COLO668 (cell line): Measurements from ENCODE around the gene GFY.
A peak's percentile ranks its signal among the peaks of the same experiment; 100 is the strongest.

Source experiments
- DNase-seq: peaks from one replicate; lab custom pipeline; 2025; ENCODE audit not compliant: unreplicated experiment; lab: John Stamatoyannopoulos, UW

Gene GFY

GRCh38 chr19:49427855-49428546 is 2.8 kb downstream of the GFY start:
- DNase-seq: peak; percentile 44

GRCh38 chr19:49428547-49429451 is 3.6 kb downstream of the GFY start:
- no peak for DNase-seq

DNA sequence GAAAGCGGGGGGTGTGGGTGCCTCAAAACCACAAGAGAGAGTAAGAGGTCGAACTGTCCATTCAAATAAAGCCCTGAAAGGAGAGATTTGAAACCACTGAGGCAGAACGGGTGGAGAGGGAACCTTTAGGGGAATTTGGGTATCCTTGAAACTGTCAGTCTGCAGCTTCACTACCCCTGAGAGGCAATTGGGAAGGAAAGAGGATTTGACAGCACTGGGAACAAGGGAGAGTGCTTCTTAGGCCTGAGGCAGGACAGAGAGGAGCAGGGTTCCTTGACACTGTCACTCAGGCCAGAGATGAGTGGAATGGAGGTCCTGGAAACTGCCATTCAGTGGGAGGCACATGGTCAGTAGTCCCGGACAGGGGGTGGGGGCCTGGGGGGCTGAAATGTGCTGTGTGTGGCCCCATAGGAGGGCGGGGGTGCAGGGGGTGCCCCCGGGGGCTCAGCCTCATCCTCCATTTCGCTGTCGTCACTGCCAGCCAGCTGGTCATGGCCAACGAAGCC is 5.0 kb downstream of the GFY start:
- DNase-seq: no peak

DNA sequence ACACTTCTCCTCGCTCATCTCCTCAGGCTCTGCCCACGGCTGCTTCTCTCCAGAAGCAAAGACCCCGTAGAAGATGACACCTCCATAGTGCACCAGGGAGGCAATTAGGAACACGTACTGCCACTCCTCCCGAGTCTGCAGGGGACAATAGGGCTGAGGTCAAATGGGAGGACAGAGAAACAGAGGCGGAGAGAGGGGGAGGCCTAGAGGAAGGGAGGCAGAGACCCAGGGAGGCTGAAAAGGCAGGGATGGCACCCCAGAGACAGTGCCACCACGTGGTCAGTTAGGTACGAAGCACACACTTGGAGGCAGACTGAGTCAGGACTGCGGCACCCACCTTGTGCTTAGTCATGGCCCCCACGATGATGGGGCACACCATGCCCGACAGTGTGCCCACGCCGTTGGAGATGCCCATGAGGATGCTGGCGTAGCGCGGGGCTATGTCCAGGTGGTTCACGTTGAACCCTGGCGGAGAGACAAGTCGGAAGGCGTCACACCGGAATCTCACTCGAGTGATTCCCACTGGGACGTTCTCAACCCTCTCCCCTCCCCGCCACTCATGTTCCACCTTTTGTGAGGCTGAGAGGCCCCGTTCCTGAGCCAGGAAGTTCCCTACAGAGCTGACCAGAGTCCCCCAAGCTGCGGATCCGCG is 5.6 kb downstream of the GFY start:
- peak; percentile 13 for DNase-seq

DNA sequence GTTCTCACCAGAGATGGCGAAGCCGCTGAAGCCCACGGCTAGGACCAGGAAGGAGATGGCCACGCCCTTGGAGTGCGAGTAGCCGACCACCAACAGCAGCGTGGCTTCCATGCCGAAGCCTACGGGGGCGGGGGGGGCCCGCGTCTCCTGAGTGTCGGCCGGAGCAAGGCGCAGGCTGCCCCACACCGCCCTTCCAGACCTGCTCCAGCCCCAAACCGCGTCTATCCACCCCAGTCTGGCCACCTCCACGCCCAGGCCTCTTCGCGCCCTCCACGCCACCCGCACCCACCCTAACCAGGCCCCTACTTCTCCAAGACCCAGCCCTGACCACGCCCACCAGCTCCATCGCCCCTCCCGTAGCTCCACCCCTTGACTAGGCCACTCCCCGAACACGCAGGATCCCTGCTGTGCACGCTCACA is 6.2 kb downstream of the GFY start:
- DNase-seq: no peak

DNA sequence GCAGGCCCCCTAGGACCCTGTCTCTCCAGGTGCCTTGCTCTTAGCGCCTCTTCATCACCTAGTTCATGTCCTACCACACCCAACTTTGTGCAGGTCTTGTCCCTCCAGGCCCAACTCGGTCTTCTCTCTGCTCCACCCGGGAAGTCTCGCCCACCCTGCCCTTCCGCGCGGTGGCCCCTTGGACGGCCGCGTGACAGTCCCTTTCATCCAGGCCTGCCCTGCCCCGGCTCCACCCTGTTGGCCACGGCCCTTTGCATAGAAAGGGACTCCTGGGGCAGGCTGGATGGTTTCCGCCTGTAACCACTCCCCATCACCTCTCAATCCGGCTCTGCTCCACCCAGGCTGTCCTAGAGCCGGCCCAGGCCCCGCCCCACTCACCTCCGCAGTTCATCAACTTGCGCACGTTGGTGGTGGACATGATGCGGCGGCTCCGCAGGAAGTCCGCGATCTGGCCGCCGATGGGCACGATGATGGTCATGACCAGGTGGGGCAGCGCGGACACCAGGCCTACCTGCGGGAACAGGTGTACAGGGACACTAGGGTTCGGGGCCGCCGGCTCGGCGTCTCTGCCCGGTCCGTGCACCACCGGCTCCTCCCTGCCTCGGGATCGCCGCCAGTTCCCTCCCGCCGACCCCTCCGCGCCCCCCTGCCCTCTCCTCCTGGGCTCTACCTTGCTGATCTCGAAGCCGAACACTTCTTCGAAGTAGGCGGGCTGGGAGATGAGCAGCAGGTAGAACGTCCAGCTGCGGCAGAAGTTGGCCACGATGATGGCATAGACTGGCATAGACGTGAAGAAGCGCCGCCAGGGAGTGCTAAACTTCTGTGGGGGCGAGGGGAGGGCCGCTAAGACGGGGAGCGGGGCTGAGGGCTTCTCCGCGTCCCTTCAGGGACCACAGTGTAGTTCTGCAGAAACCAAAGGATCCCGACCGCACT is 7.2 kb downstream of the GFY start:
- DNase-seq: peak; percentile 22

GRCh38 chr19:49433240-49433901 is 8.2 kb downstream of the GFY start:
- DNase-seq: no peak

GRCh38 chr19:49434907-49435583 is 9.9 kb downstream of the GFY start:
- no peak for DNase-seq

- DNase-seq: no peak
Measured at GRCh38 chr19:49435670-49436069, 10.5 kb downstream of the GFY start.

DNA sequence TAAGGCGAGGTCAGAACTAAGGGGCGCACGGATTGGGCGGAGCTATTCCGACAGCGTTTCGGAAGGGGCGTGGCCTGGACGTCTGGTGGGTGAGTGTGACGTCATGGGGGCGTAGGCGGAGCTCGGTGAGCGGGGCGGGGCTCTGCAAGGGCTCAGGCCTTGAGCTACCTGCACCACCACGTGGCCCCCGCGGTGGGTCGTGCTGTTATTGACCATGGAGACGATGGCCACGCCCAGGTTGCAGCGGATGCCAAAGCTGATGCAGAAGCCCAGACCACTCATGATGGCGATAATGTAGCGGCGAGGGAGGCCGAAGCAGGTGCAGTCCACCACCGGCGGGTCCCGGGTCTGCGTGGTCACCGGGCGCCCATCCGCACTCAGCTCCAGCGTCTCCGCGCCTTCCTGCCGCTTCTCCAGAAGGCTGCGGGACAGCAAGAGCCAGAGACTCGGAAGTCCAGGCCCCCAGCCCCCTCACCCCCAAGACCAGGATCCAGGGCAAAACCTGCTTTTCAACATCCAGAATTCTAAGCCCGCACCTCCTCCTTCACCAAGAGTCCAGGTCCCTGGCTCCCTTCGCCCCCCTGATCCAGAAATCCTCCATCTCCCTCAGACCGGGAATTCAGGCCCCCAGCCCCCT is 11.3 kb downstream of the GFY start:
- peak; percentile 37 for DNase-seq

DNA sequence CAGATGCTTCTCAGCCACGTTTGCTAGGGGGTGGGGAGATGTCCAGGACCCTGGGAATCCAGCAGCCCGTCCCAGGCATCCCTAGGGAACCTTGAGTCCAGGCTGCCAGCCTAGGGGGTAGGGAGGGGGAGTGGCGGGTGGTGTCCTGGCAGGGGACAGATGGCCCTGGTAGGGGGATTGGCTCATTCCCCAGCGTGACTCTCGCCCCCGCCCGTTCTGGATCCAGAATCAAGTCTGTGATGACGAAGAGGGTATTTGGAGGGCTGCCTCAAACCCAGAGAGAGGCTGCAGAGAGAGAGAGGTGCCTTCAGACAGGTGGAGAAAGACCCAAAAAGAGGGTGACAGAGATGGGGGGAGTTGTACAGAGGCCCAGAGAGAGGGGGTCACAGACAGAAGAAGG is 12.0 kb downstream of the GFY start:
- no peak for DNase-seq

DNA sequence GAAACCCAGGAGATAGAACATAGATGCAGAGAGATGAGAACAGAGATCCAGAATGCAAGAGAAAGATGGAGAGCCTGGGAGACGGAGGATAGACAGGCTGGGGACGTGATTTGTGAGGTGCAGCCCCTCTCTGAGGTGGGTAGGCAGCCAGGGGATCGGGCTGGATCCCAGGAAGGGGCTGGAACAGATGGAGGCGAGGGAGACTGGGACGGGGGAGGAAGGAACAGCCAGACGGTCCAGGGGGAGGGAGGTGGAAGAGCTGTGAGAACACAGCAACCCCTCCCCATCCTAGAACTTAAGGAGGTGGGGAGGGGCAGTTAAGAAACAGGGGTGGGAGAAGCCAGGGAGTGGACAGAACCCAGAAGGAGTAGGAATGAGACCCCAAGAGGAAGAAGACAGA is 13.1 kb downstream of the GFY start:
- DNase-seq: no peak

GRCh38 chr19:49439836-49440235 is 14.6 kb downstream of the GFY start:
- no peak for DNase-seq

GRCh38 chr19:49440439-49441209 is 15.4 kb downstream of the GFY start:
- no peak for DNase-seq

GRCh38 chr19:49441210-49441959 is 16.2 kb downstream of the GFY start, which contains the start of gene SLC17A7:
Gene SLC17A7 (minus strand): TSS chr19:49441527. CDS start chr19:49441379, 148 bp downstream.
- DNase-seq: peak; percentile 18

DNA sequence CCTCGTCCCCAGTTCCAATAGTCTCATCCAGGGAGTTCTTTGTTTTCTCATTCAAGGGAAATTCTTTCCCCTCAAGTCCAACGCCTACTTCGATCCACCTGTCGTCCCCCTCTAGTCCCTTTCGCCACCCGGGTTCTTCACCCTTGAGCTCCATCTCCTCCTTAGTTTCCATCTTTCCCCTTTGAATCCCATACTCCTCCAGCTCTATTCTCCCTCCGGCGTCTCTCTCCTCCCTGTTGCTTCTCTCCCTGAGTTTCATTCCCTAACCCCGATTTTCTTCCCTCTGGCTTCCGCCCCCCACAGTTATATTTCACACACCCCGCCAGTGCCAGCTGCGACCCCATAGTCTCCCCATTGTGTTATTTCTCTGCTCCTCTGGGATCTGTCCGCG is 16.8 kb downstream of the GFY start:
- DNase-seq: no peak

GRCh38 chr19:49442354-49442753 is 17.2 kb downstream of the GFY start:
- no peak for DNase-seq
